Cardiac fibroblast (primary cell): ENCODE data around the gene ANKRD31.

Source experiments
- DNase-seq, 2 donors: peaks; one replicate each; pipeline versions ENCODE4 v3.0.0 to v3.0.0-alpha.2; 2010; ENCODE audit warnings: low read depth in 2 of 2
- H3K4me3 ChIP-seq, 2 donors: replicated peaks in 1 of 2; 1 replicate in 1 of 2; 2 replicates in 1 of 2; pipeline ENCODE4 v1.5.1; 2011; ENCODE audit warnings: low read depth in 2 of 2, low read length in 2 of 2, mild to moderate bottlenecking in 2 of 2, moderate library complexity in 1 of 2
- CTCF ChIP-seq: IDR thresholded peaks from one replicate; pipeline ENCODE4 v1.5.1; 2011; ENCODE audit warnings: low read depth, mild to moderate bottlenecking, low read length, inconsistent platforms

Gene ANKRD31

GRCh38 chr5:75072061-75072460 lies 164.6 kb downstream of the ANKRD31 start:
- DNase-seq = no peak
- no peak overlapping the region for H3K4me3 ChIP-seq
- no peak for TF ChIP-seq CTCF

DNA sequence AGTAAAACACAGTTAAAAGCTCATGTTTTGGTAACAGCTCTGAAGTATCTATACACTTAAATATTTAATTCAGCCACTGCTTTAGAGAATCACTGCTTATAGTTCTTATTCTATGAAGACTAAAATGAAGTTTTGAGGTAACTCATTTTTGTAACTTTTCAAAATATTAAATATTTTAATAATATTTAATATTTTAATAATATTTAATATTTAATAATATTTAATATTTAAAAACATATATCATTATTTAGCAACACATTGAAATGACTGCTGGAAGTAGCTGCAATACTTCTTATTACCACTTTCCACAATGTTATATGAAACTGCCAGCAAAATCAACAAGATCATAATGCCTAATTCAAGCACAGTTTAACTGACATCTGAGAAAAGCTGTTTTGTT lies 165.6 kb downstream of the ANKRD31 start:
- H3K4me3 ChIP-seq = no peak overlapping the region
- DNase-seq = no peak
- no peak for TF ChIP-seq CTCF

GRCh38 chr5:75067434-75067833 lies 169.2 kb downstream of the ANKRD31 start:
- TF ChIP-seq CTCF = no peak
- no peak overlapping the region for H3K4me3 ChIP-seq
- no peak for DNase-seq

GRCh38 chr5:75062925-75063531 lies 173.7 kb downstream of the ANKRD31 start:
- no peak overlapping the region for H3K4me3 ChIP-seq
- no peak for TF ChIP-seq CTCF
- DNase-seq = no peak

- no peak for DNase-seq
- no peak for TF ChIP-seq CTCF
- H3K4me3 ChIP-seq = no peak overlapping the region
These were observed 176.6 kb downstream of the ANKRD31 start for GRCh38 chr5:75059912-75060545.

- H3K4me3 ChIP-seq = no peak overlapping the region
- no peak for DNase-seq
- no peak for TF ChIP-seq CTCF
These were observed 177.6 kb downstream of the ANKRD31 start for GRCh38 chr5:75058986-75059535.
